GM19238 (cell line): ENCODE data around the gene DPP6.

ENCODE experiments used
- DNase-seq: peaks from one replicate; pipeline ENCODE4 v3.0.0; 2011; ENCODE audit warnings: low spot score; ENCODE audit not compliant: insufficient read length

Gene DPP6

DNA sequence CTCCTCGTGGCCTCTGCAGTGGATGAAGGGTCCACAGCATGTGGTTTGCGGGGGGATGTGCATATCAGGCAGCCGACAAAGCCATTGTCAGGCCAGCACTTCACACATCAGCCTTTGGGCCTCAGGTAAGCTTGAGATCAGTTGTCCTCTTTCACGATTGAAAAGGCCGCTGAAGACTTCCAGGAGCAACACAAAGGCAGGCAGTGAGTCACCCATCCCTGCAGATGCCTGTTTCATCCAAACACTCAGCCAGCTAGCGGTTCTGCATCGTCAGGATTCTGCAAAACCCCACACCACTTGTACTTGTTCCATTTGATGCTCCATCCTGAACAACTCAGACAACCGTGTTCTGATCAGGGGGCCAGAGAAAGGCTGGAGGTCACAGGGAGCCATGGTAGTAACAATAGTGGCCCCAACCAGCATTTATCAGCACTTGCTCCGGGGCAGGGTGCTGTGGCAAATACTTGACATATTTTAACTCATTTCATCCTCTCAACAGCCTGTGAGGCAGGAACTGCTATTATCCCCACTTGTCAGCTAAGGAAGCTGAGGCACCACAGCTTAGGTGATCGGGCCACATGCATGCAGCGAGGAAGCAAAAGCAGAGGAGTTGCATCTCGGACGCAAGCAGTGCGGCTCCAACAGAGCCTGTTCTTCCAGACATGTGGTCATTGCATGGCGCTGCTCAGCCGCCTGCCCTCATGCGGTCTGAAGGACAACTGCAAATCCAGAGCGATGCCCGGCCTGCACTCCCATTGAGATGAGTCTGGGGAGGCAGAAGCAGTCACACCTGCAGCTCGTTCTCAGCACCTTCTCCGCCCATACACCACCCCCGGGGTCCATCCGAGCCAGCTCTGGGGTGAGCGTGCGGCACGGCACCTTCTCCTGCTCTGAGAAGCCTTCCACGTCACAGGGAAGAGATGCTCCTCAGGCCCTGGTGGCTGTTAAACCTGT, 805.8 kb downstream of the DPP6 start:
- no peak for DNase-seq

DNA sequence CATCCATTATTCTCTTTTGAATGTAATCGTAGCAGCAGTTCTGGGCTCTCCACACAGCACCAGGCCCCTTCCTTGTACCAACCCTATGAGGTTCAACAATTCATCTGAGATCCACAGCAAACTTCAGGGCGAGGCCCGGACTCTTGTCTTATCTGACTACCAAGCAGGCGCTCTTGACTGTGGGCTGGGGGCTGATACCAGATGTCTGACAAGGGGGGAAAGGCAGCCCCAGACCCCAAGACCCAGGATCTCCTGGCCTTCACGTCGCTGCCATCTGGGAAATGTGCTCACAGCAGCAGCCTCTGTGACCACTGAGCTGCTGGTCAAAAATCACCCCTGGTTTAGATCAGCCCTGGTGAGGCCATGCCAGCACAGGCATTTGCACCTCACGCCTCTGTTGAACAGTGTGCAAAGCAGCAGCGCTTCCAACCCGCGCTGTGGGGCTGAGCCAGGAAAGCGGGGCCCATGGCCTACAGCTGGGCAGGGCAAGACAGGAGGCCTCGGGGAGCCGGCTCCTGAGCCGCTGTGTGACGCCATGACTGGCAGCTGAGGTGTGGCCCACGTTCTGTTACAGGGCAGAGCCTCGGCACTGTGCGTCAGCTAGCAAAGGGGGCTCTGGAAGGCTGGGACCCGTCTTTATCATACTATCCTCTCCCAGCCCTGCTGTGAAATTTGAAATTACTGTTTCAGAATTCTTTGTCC, 806.8 kb downstream of the DPP6 start:
- DNase-seq, result no peak

DNA sequence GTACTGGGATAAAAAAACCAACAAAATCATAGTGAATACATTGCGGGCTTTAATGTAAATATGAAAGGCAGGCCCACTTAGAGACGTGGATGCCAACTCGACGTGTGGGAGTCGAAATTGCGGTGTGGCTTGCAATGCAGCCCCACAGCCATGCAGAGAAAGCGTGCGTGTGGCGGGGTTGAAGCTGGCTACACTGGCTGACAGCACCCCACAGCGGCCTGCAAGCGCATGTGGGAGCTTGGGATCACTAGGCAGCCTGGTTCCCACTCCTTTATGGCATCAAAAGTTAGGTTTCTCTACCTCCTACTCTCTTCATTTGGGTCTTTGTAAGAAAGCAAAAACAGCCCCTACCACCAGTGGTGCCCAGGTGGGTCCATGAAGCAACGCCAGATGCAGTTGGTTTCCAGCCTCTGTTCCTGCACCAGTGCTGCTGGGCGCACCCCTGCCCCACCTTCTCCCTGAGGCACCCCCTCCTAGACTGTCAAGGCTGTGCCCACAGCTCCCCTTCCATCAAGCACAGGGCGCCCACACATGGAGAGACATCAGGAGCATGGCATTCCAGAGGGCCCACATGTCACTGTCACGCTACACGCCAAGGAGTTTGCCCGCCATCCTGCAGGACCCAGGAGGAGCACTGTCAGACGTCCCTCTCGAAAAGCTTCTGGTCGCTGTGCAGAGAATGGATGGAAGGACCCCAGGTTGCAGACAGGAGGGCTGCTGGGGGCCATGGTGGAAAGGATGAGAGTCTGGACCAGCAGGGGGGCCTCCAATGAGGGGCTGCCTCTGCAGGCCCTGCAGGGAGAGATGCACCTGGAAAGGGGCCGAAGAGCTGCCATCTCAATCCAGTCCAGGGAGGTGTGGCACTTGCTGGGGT, 807.8 kb downstream of the DPP6 start:
- no peak for DNase-seq

DNA sequence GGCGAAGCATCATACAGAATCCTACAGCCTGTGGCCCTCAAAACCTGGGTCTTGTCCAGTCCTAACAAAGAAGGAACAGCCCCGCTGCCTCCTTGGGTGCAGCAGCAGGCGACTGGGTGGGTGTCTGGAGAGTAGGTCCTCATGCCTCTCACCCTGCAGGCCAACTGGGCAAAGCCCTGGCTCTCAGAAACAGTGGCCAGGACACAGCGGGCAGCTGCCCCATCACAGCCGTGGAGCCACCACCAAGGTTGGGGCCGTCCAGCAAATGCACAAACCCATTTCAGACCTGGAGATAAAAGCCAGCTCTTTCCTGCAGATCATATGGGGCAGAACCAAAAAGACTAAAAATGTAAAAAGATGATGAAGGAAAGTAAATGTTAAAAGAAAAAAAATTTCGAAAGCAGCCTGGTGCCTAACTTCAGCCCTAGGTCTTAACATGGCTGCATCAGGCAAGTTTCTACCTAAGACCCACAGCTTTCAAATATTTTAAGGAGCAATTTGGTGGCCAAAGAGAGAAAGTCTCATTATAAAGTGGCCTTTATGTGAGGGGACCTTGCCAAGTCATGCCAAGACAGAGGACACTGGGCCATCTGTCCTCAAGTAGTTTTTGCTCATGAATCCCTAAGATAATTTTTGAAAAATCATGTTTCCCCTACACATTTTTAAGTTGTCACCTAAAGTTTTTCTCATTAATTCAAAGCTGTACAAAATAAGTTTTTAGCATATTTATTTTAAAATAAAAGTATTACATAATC, 808.6 kb downstream of the DPP6 start:
- DNase-seq, result no peak

DNA sequence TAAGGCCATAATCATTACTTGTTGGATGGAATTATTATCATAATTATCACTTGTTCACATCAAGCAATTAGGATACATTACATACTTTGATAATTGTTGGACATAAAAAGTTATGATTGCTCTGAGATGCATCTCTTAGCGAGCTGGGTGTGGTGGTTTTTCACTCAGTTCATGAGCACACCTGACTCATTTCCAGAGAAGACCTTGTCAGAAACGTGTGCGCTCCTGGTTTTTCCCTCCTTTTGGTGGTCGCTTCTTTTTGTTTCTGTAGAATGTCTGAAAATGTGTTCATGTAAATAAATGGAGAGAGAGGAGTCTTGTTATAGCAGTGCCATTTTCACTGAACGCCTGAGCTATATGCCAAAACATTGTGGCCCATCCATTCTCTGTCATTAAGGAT, 809.4 kb downstream of the DPP6 start:
- no peak for DNase-seq

DNA sequence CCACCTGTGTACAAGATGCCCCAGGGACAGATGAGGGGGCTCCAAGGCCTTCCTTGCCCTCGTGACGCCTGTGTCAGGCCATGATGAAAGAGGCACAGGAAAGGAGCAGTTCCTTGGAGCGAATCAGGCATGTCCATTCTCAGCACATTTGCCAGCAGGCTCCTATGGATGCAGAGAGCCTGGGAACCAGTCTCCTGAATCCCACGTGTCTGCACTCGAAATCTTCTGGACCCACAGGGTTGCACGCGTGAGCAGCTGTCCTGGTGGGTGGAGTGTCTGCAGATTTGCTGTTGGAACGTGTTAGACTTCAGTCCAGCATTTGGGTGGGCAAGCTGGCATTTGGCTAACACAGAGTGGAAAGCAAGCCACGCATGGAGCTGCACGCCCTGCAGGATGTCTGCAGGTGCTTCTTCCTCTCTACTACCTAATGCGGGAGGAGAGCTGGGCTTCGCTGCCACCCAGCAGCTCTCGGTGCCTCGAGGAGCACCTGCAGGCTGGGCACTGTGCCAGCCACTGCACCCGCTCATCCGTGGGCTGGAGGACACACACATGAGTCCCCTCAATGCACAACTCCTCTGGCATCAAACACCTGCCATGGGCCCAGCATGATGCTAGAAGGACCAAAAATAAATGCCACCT, 810.1 kb downstream of the DPP6 start:
- DNase-seq, result no peak

DNA sequence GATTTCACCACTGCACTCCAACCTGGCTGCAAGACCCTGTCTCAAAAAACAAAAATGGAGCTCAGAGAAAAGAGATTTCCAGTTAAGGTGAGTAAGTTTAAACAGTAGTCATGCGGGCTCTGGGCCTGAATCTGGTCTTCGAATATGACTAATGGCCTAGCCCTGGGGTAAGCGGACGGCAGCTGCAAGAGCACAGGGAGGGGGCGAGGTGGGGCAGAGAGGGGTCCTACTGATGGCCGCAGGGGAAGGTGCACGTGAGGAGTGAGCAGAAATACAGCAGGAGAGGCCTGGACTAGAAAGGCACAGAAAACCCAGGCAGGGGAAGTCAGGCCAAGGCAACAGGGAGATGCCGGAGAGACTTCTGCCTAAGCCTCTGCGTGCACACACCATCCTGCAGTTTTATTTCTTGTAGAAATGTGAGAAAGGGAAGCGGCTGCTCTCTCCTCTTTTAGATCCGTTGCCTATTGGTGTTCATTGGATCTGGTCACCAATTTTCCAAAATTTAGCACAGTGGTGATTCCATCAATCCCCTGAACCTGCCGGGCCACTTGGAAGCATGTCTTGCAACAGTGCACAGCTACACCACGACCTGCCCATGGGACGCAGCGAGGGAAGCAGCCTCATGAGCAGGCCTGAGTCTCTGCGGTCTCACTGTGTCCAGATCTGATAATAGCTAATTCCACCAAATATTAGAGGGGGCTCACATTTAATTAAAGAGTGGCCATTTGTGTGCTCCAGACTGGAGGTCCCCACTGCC, 811.7 kb downstream of the DPP6 start:
- DNase-seq, result no peak

DNA sequence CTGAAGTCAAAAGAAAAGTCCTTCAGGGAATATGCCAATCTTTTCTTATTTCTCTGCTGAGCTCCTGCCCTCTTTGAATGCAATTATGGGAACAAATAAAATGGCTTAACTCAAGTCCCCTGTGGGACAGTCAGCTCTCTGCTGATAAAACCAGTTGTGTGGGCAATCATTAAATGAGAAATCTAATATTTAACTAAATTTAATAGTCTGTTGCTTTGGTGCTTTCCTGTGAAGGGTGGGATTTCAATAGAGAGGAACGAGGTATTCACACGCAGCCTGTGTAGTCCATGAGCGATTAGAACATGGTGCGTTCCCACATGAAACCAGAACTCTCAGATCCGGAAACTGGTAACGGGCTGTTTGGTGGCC, 812.3 kb downstream of the DPP6 start:
- no peak for DNase-seq

DNA sequence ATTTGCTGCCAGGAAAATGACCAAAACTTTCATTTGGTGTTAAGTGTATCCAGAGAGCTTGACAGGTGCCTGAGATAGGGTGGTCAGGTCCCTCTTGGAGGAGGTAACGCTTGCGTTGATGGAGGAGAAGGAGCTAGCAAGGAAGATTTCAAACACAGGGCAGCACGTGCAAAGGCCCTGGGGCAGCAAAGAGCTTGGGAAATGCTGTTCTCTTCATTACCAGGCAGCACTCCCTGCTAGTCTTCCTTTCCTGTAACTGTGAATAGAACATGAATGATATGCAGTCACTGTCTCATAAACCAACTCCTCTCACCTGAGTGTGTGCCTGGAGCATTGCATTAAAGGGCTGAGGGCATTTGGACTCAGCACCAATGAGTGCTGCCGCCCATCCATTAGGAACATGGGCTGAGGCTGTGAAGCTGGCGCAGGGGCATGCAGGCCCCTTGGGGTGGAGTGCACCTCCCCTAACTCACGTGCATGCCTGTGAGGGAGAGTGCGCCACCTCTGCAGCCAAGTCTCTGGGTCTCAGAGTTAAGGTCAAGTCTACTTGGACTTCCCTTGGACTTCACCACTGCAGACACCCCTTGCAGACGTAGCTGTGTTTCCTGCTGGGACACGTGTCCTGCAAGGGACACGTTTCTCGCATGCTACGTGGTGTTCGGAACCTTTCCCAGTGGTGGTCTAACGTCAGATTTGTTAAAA, 813.9 kb downstream of the DPP6 start:
- DNase-seq, result no peak

DNA sequence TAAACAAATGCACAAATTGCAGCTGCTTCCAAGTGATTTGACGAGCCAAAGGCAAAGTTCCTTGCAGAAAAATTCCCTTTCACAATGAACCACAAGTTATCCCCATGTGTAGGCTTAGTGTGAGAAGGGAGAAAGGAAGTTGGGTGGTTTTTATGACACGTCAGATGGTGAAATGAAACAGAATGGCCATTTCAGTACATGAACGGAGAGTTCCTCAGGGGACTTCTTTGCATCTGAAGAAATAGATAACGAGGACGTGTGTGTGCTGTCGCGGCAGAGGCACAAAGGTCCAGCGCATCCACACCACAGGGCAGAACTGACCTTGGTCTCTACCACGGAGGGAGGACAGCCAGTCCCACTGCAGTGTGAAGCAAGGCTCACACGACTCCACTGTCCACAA, 814.9 kb downstream of the DPP6 start:
- no peak for DNase-seq

DNA sequence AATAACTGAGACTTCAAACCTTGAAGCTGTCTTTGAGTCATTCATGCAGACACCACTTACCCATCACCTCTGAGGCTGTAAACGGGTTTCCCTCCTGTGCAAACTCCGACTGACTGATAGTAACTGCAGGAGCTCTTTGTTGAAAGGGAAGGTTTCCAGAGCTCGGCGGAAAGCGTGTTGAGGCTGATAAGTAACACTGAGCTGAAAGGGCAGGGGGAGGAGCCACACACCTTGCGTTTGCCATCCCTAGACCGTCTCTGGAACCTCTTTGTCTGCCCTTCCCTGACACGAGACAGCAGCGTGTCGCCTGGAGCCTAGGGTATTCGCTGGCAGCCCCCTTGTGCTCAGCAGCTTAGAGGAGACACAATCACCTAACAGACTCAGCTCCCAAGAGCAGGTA, 816.7 kb downstream of the DPP6 start:
- DNase-seq, result no peak

DNA sequence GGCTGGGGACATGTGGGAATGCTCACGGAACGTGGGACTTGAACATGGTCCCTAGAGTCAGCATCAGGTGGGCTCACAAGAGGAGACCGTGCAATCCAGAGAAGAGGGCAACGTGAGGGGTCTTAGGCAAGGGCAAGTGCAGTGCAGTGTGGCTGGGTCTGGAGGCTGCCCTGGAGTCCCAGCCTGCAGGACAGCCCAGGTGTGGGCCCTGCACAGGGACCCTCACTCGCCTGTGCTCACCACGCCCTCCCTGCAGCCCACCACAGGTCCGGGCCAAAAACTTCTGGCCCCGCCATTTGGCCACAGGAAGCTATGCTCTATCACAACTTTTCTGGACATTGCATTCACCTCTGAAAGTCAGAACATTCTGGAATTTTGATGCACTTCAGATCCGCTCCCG, 817.2 kb downstream of the DPP6 start:
- DNase-seq, result no peak

DNA sequence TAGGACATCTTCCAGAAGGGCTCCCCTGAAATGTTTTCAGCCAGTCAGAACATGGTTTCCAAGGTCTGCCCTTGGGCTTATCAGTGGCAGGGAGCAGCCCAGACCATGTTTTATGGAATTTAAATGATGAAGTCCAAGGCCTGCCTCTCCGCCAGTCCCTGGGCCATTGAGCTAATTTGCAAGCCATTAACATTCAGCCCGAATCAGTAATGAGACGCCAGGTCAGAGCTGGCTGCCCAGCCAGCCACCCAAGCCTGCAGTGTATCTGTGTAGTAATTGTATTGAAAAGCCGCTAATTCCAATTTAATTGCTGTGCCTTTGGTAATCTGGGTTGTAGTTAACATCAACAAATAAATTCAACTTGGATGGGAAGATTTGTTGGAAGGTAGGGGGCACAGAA, 819.3 kb downstream of the DPP6 start:
- no peak for DNase-seq

DNA sequence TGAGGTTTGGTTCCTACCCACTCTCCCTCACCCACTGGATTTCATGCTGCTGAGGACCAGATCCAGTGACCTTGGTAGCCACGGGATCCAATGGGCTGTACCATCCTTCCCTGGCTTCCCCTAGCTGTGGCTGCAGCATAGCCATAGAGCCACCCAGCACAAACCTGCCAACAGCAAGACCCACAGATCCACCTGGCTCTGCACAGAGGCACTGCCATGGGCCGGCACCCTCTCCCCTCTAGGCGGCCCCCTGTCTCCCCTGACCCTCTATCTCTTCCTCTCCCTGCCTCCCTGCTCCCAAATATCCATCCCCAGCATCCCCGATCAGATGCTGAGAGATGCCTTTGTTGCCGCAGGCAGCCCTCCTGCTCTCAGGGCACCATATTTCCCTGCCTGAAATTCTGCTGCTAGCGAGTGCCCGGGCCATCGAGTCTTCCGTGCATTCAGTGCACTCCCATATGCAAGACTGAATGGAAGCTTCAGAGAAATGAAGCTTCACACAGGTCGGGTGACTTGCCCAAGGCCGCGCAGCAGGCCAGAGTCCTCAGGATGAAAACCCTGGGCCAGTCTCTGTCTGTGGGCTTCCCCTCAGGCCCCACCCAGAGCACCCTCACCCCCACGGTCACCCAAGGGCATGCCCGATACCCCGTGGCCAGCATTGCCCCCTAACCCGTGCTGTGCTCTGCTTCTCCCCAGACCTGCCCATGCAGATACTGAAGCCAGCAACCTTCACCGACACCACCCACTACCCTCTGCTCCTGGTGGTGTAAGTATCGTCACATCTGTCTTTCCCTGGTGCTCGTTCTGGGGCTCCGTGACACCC, 819.9 kb downstream of the DPP6 start:
- no peak for DNase-seq

DNA sequence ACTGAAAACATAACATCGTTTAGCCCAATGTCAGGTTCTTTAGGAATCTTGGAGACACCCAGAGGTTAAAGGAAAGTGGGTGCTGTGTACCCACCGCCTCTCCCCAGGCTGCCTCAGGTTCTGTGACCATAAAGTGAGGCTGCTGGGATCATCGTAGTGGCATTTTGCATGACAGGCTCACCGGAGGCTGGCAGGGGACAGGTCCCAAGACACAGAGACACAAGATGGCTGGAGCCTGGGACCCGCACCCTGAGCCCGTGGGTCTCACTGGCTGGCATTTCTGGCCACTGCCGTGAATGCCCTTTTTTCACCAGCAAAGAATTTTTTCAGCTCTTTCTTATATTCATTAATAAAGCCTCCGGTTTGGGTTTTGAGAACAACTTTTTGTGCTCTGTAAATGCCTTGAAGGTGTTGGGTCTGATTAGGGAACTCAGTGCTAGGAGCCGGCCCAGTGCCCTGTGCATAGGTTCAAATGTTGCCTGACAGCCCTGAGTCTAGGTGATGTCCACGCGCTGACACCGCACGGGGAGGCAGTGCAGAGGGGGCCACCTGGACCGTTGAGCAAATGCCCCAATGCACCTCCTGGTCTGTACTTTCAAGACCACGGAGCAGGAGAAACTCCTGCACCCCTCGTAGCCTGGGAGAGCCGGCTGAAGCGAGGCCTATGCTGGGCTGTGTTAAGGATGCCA, 820.8 kb downstream of the DPP6 start:
- DNase-seq, result no peak

DNA sequence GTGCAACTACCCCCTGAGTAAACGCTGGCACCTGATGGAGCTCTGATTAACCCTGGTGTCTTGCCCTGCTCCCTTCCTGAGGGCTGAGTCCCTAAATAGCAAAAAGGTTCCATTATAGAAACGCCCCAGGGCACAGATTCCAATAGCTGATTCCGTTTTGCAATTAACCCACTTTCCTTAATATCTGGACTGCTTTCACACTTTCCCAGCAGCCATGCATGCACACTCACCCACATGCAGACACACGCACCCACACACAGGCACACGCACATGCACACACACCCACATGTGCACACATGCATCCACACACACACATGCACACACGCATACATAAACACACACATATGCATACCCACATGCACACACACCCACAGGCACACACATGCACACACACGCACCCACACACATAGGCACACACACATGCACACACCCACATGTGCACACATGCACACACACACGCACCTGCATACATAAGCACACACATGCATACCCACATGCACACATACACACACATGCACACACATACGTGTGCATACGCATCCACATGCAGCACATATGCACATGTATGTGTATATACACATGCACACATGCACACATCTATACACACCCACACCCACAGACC, 821.4 kb downstream of the DPP6 start:
- no peak for DNase-seq

DNA sequence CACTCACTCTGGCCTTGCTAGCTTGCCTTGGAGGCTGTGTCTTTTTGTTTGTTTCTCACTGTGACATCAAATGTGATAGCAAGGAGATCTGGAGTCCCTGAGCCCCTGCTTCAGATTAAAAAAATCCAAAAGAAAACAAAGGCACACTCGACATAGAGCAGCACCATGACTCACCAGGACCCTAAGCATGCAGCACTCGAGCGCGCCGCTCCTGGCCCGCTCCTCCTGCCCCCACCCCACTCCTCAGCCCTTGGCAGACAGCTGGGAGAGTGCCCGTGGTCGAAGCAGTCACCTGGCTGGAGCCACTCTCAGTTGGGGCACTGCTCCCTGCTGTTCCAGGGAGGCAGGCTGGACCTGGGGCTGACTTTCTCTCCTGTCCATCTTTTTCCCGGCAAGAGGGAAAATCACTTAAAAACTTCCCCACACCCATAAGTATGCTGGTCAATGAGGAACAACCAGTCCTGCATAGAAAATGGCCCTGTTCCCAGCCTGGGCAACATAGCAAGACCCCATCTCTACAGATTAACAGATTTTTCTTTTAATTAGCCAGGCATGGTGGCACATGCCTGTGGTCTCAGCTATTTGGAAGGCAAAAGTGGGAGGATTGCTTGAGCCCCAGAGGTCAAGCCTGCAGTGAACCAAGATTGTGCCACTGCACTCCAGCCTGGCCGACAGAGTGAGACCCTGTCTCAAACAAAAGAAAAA, 822.4 kb downstream of the DPP6 start:
- DNase-seq, result no peak
